AG04450 (cell line): ENCODE results near the gene CAPN9. TPM values are rescaled to one million over a fixed set of nuclear protein-coding genes. Genes with fewer than 3 reads are reported as not detected.
"Not testable (repeated sequence)": the region's sequence is repeated elsewhere in the genome, so short reads cannot be mapped to it uniquely, and the experiment has no call there.

ENCODE experiments used
- CTCF ChIA-PET: fragments of 300-600, 350-600 bp; formaldehyde crosslinking; extraction: SDS; loops from one replicate; lab custom pipeline; 2022; ENCODE audit warnings: antibody characterized with exemption, inconsistent platforms; lab: Charles Lee
- POLR2A ChIA-PET: fragments of 350-600 bp; formaldehyde crosslinking; extraction: SDS; loops from one replicate; lab custom pipeline; 2021; ENCODE audit warnings: antibody characterized with exemption, inconsistent platforms; lab: Yijun Ruan, JAX
- DNase-seq: peaks from one replicate; pipeline ENCODE4 v3.0.0-alpha.2; 2011; ENCODE audit warnings: low read depth, low spot score
- H3K27ac ChIP-seq: one replicate; pipeline ENCODE4 v1.5.1; 2012; ENCODE audit warnings: low read depth, low read length, control low read depth
- H3K27me3 ChIP-seq: one replicate; pipeline ENCODE4 v1.6.0; 2012; ENCODE audit warnings: low read length; ENCODE audit not compliant: control insufficient read depth, insufficient read depth
- H3K4me3 ChIP-seq: 2 replicates; pipeline ENCODE4 v1.5.1; 2011; ENCODE audit warnings: mild to moderate bottlenecking, low read depth, low read length, control low read depth
- H3K9me3 ChIP-seq: 2 replicates; pipeline ENCODE4 v1.5.1; 2012; ENCODE audit warnings: low read length; ENCODE audit not compliant: control insufficient read depth, insufficient read depth
- CTCF ChIP-seq: IDR thresholded peaks from 2 replicates; pipeline ENCODE4 v1.5.1; 2011; ENCODE audit warnings: low read depth, low read length, control low read depth, inconsistent platforms
- polyA minus RNA-seq: library from RNA; depleted of rRNA, polyadenylated mRNA; stranded (reverse); fragments of >200 nt; gene quantifications from 2 replicates; pipeline ENCODE4 v1.2.3, GENCODE V29; 2011; rRNA and poly(A)+ RNA removed
- polyA plus RNA-seq: library from polyadenylated mRNA; depleted of rRNA; stranded (reverse); fragments of >200 nt; gene quantifications from 2 replicates; pipeline ENCODE4 v1.2.3, GENCODE V29; 2011; rRNA removed

CAPN9 gene, protein sequence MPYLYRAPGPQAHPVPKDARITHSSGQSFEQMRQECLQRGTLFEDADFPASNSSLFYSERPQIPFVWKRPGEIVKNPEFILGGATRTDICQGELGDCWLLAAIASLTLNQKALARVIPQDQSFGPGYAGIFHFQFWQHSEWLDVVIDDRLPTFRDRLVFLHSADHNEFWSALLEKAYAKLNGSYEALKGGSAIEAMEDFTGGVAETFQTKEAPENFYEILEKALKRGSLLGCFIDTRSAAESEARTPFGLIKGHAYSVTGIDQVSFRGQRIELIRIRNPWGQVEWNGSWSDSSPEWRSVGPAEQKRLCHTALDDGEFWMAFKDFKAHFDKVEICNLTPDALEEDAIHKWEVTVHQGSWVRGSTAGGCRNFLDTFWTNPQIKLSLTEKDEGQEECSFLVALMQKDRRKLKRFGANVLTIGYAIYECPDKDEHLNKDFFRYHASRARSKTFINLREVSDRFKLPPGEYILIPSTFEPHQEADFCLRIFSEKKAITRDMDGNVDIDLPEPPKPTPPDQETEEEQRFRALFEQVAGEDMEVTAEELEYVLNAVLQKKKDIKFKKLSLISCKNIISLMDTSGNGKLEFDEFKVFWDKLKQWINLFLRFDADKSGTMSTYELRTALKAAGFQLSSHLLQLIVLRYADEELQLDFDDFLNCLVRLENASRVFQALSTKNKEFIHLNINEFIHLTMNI
- polyA plus RNA-seq (0.24 and 0.33 TPM in 2 replicates), polyA minus RNA-seq (0.30 and 0.32 TPM in 2 replicates)

- ChIA-PET CTCF (no interaction called here), POLR2A (interaction anchor here (0.8 kb wide), 1 partner anchor 26 kb away, joined by 5 read pairs; no protein-coding TSS in a partner anchor)
- Histone ChIP-seq H3K9me3 (no peaks in the 10 kb centered on the region; the same call in 1 of the 2 replicates), H3K4me3 (no peak within 1 kb of the TSS), H3K27me3 (peaks cover 2% of the 10 kb centered on the region), H3K27ac (no peak within 1 kb of the TSS)
- no peak for TF ChIP-seq CTCF
- no peak for DNase-seq
These were observed at the start of gene CAPN9 for GRCh38 chr1:230747127-230747730. CAPN9 (plus strand) TSS chr1:230747388; CDS start chr1:230747497, 109 bp downstream.

DNA sequence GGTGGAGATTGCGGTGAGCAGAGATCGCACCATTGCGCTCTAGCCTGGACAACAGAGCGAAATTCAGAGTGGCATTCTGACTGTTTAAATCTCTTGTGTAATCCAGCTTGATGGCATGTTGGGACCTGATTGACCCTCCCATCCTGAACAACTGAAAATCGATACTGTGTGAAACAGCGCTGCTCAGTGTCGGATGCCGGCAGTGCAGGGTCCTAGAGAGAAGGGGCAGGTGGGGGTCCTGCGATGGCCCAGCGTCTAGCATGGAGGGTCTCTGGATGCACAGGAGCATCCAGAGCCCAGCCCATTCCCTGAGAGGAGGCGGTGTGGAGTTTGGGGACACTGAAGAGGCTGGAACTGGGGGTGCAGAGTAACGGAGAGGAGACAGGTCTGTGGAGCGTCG, 49.1 kb upstream of the CAPN9 start:
- POLR2A ChIA-PET: no interaction called here
- no peak overlapping the region for H3K4me3 ChIP-seq
- no peaks in the 10 kb centered on the region for H3K9me3 ChIP-seq
- CTCF ChIA-PET: no interaction called here
- no peak for DNase-seq
- TF ChIP-seq CTCF: no peak
- no peaks in the 10 kb centered on the region for H3K27me3 ChIP-seq
- H3K27ac ChIP-seq: no peak overlapping the region

- POLR2A ChIA-PET, H3K4me3 ChIP-seq, H3K27me3 ChIP-seq, DNase-seq, H3K9me3 ChIP-seq, H3K27ac ChIP-seq, CTCF ChIA-PET: not testable (repeated sequence)
These were observed 48.2 kb upstream of the CAPN9 start for GRCh38 chr1:230698964-230699363.

- ChIA-PET POLR2A (no interaction called here), CTCF (no interaction called here)
- Histone ChIP-seq H3K27me3 (peaks cover 2% of the 10 kb centered on the region), H3K4me3 (no peak overlapping the region), H3K9me3 (no peaks in the 10 kb centered on the region), H3K27ac (no peak overlapping the region)
- DNase-seq: no peak
- no peak for TF ChIP-seq CTCF
These were observed 47.5 kb upstream of the CAPN9 start for GRCh38 chr1:230699716-230700115.

DNA sequence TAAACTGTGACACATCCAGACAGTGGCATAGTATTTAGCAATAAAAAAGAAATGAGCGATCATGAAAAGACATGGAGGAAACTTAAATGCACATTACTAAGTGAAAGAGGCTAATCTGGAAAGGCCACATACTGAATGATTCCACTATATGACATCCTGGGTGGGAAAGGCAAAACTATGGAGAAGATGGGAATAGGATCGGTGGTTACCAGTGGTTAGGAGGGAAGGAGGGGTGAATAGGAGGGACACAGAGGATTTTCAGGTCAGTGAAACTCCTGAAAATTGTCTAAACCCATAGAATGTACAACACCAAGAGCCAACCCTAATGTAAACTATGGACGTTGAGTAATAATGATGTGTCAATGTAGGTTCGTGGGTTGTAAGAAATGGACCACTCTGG, 47.1 kb upstream of the CAPN9 start:
- ChIA-PET CTCF (no interaction called here), POLR2A (no interaction called here)
- no peak overlapping the region for H3K4me3 ChIP-seq
- DNase-seq: no peak
- H3K9me3 ChIP-seq: no peaks in the 10 kb centered on the region
- no peak for TF ChIP-seq CTCF
- H3K27me3 ChIP-seq: peaks cover 2% of the 10 kb centered on the region
- H3K27ac ChIP-seq: no peak overlapping the region
